NCI-H2107 (cell line): ENCODE results near the gene PLA1A.
"Not testable (repeated sequence)": the region's sequence is repeated elsewhere in the genome, so short reads cannot be mapped to it uniquely, and the experiment has no call there.

Experiments
- DNase-seq: peaks from one replicate; lab custom pipeline; 2025; lab: John Stamatoyannopoulos, UW

Gene PLA1A

GRCh38 chr3:119579366-119580066 is 18.2 kb upstream of the PLA1A start, which contains the start of gene ADPRH:
ADPRH (plus strand) TSS chr3:119579492; CDS start chr3:119582170, 2,678 bp downstream.
- DNase-seq, result no peak

DNA sequence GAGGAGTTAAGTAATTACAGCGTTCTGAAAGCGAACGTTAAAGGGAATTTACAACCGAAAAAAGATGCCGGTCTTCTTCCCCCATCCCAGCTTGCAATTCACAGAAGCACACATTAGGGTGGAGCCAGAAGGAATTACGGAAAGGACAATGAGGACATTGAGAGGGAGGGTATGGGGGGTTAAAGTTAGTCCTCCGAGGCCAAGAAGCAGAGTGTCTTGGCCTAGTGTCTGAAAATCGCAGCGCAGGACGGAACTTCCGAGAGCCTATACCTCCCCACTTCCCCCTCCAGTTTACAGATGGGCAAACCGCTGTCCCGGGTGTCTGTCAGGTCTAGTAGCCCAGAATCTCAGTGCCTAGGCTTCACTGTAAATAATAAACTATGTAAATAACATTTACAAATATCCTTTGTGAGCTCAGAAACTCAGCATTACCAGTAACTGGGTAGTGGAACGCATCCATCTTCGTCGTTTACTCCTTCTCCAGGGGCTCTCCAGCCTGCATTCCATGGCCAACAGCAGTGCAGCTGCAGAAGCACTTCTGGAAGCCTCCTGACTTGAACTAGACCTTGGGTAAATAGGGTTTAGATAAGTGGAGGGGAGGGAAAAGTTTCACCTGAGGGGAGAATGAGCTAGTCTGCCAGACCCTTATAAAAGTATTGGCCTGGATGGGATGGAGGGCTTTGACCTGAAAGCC is 17.5 kb upstream of the PLA1A start:
- DNase-seq, result no peak

- DNase-seq, result no peak
These were observed 15.5 kb upstream of the PLA1A start for GRCh38 chr3:119582178-119582577.

GRCh38 chr3:119585208-119585607 is 12.5 kb upstream of the PLA1A start:
- DNase-seq, result no peak

DNA sequence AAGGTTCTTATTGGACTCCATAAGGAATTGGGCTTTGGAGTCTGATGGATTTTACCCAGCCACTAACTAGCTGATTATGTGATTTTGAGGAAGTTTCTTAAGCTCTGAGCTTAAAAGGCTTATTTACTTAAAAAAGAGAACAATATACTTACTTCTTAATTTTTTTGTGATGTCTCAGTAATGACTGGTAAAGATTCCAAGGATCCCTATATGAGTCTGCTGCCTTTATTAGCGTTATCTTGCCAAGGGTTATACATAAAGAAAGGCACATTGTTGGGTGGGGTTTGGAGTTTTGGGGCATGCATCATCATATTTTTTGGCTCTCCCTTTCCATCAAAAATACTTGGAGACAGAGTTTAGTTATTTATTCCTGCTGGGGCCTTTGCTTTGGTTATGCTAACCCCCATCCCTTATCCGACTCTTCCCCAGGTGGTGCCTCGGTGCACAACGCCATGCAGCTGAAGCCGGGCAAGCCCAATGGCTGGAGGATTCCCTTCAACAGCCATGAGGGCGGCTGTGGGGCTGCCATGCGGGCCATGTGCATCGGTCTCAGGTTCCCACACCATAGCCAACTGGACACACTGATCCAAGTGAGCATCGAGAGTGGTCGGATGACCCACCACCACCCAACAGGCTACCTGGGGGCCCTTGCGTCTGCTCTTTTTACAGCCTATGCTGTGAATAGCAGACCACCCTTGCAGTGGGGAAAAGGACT is 11.7 kb upstream of the PLA1A start:
- no peak for DNase-seq

- no peak for DNase-seq
These were observed 10.9 kb upstream of the PLA1A start for GRCh38 chr3:119586733-119587172.

- DNase-seq, result no peak
These were observed 9.6 kb upstream of the PLA1A start for GRCh38 chr3:119588112-119588511.

GRCh38 chr3:119589102-119589773 is 8.4 kb upstream of the PLA1A start:
- DNase-seq, result no peak

- DNase-seq, result no peak
These were observed 7.0 kb upstream of the PLA1A start for GRCh38 chr3:119590706-119591105.

DNA sequence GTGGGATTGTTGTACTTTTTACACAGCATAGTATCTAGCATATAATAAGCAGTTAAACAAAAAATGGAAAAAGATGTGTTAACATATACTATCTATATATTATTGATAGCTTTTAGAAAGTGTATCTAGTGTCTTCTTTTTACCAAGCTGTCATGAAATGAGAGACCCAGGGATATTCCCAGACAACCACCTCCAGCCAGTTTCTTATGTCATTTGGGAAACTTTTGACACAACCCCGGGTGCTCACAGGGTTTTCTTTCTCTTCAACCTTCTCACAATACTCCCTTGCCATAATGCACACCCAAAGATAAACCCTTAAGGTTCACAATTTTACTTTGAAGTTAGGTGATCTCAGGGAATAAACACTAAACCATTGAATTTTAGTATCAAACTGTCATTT is 4.8 kb upstream of the PLA1A start:
- no peak for DNase-seq

DNA sequence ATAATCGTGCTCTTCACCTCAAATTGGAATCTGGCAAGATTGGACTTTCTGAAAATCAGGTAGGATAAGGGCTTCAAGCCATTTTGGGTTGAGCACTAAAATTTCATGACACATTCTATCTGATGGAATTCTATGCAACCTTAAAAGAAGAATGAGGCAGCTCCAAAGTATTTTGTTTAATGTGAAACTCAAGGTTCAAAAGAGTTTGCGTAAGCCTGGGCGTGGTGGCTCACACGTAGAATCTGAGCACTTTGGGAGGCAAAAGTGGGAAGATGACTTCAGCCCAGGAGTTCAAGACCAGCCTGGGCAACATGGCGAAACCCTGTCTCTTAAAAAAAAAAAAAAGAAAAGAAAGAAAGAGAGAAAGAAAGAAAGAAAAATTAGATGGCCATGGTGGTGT is 3.6 kb upstream of the PLA1A start:
- no peak for DNase-seq

DNA sequence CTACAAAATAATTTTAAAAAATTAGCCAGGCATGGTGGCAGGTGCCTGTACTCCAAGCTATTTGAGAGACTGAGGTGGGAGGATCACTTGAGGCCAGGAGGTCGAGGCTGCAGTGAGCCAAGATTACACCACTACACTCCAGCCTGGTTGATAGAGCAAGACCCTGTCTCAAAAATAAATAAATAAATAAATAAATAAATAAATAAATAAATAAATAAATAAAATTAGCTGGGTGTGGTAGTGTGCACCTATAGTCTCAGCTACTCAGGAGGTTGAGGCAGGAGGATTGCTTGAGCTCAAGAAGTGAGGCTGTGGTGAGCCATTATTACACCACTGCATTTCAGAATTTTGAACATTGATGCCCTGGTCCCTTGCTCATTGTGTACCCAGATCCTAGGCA is 2.8 kb upstream of the PLA1A start:
- not testable (repeated sequence) for DNase-seq

DNA sequence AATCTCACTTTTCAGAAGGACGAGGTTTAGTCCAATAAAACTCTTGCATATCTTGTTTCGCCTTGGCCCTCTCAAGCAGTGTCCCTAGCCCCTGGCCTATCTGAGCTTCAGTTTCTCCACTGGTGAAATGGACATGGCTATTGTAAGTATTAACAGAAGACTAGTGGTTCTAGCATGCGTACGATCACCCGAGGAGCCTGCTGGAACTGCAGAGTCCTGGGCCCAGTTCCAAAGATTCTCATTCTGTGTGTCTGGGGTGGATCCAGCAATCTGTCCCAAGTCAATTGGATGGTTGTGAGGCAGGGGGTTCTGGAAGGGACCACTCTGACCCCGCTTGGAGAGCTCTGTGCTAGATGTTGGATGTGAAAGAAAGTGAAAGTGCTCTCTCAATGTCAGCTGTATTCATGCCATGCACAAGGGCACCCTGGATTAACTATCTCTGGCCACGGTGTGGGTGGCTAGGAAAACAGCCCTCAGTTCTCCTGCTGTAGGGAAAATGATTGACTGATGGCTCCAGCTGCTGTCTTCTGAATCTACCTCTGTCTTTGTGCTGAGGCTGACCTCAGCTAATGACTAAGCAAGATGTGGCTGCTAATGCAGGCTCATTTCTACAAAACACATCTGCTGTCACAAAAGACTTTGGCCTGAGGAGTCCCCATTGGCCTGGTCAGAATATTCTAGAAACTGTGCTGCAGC is 1.9 kb upstream of the PLA1A start:
- no peak for DNase-seq

DNA sequence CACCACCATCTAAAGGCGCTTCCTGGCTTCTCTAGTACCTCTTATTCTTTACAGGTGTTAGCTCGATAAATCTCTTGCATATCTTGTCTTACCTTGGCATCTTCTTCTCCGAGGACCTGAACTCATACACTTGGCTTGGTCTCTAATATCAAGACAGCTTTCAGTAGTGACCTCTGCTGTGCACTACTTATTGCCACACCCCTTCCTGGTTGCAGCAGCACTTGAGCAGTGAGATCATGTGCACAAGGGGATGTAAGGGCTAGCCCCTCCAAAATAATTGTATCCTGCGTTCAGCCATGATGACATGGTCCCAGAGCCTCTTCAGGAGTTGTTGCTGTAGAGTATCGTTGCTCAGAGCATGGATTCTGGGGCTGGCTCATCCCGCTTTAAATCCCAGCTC is 1.3 kb upstream of the PLA1A start:
- DNase-seq, result no peak

GRCh38 chr3:119598410-119599098 is 869 bp downstream of the PLA1A start:
- DNase-seq, result no peak

DNA sequence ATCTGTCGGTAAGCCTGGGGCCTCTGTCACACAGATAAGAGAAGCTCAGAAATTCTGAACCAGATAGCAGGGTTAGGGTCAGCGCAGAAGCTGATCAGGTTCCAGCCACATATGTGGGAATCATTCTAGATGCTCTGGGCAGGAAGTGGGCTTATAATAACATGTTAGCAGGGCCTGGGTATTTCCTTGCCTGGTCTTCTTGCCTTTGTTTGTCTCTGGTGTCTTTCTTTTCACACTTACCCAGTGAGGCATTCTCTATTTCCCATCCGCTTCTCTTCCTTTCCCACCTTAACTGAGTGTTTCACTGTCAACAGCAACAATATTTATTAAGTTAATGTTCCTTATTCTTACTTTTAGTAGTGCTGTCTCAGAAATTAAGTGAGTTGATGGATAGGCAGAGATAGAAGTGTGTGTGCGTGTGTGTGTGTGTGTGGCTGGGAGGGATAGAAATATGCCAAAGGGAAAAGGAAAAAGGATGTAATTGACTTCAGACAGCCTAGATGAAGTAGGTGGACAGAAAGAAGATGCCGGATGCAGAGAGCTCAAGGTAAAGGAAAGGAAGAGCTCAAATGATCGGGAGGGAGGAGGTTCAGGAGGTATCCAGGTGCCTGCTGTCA is 2.0 kb downstream of the PLA1A start:
- no peak for DNase-seq

DNA sequence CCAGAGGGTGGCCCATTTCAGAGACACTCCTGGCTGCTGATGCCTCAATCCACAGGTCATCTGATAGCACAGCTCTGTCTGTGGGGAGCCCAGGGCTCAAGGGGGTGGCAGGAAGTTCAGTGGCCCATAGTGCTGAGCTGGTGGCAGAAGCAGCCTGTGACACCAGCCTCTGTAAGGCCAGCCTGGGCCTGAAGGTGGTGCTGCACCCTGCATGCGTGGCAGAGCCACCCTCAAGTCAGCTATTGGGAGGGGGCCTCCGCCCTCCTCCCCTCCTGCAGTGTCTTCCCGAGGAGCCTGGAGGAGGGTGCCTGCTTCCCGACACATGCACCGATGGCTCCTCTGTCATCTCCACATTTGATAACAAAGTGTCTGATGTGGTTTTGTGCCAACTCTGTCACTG is 3.0 kb downstream of the PLA1A start:
- no peak for DNase-seq

GRCh38 chr3:119601154-119601553 is 3.5 kb downstream of the PLA1A start:
- no peak for DNase-seq

DNA sequence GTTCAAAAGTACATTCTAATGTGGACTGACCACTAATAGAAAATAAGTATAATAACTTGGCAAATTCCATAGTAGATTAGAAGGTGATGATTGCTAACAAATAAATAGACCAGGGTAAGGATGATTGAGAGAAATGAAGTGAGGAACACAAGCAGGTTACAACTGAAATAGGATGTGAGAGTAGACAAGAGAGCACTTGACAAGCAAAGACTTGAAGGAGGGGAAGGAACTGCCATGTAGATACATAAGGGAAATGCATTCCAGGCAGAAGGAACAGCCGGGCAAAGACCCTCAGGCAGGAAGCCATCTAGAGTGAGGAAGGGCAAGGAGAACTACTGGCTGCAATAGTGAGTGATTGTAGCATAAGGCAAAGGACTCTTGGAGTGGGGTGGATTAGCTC is 5.0 kb downstream of the PLA1A start:
- DNase-seq, result no peak

- no peak for DNase-seq
These were observed 7.2 kb downstream of the PLA1A start for GRCh38 chr3:119604878-119605277.
